Stimulated activated CD8-positive, alpha-beta memory T cell treated with anti-CD3 and anti-CD28 coated beads, Interleukin-7, amount 100 ng/mL, for 1 hour (primary cell): ENCODE results near the gene GSTT4.
"Not testable (repeated sequence)": the region's sequence is repeated elsewhere in the genome, so short reads cannot be mapped to it uniquely, and the experiment has no call there.

Experiments used
- DNase-seq, 2 donors: peaks; one replicate each; pipeline ENCODE4 v3.0.0-alpha.2; 2020; ENCODE audit warnings: low read depth in 2 of 2

The GSTT4 gene

DNA sequence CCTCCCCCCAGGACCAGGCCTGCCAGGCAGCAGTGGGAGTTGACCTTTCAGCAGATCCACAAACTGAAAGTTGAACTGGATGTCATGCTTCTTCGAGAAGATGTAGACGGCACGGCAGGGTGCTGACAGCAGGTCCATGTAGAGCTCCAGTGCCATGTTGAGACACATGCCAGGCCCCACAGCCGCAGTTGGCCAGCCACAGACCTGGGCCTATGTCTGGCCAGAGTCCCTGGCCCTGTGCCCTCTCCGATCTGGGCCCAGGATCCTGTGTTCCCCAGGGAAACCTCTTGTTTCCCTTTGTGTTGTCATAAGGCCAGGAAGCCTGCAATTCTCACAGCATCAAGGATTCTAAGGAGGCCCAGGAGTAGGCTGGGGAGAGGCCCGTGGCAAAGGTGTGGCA lies at the start of gene GSTT4:
Gene GSTT4 (minus strand): TSS at position 253 of the 400 bp plus-strand sequence. CDS start 97 bp downstream, at position 156.
- DNase-seq, result no peak

DNA sequence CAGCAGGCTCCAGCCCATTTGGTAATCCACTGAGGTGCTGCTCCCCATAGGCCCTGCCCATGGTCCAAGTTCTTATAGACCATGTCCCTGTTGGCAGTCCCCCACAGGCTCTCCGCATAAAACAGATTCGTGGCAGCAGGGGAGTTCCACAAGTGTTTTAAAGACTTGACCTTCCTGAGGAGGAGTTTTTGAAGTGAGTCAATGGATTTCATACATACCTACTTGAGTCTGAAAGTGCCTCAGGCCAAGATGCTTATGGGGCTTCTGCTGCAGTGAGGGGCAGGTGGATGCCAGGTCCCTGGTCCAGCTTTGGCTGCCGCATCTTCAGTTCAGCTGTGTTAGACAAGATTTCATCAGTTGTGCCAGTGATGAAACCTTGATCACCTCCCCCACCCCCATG lies 49.1 kb upstream of the GSTT4 start:
- no peak for DNase-seq

GRCh38 chr22:24053481-24054226 lies 48.4 kb upstream of the GSTT4 start:
- DNase-seq, result no peak

GRCh38 chr22:24051568-24051967 lies 46.3 kb upstream of the GSTT4 start:
- DNase-seq, result no peak

- DNase-seq, result no peak
Measured at GRCh38 chr22:24051028-24051427, 45.8 kb upstream of the GSTT4 start.

GRCh38 chr22:24049978-24050377 lies 44.7 kb upstream of the GSTT4 start:
- no peak for DNase-seq

- DNase-seq, result no peak
Measured at GRCh38 chr22:24049211-24049610, 44.0 kb upstream of the GSTT4 start.

DNA sequence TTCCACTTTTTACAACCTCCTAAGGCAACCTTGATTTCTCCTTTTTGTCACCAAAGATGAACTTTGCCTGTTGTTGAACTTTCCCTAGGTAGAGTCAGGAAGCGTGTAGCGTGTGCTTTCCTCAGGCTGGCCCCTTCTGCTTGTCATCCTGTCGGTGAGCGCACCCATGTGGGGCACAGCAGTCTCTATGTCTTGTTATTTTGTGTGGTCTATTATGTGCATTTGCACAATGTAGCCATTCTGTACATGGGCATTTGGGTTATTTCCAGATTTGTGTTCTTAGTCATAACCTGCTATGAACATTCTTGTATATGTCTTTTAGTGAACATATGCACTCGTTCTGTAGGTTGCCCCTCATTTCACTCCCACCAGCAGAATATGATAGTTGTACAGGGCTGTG lies 40.8 kb upstream of the GSTT4 start:
- no peak for DNase-seq

DNA sequence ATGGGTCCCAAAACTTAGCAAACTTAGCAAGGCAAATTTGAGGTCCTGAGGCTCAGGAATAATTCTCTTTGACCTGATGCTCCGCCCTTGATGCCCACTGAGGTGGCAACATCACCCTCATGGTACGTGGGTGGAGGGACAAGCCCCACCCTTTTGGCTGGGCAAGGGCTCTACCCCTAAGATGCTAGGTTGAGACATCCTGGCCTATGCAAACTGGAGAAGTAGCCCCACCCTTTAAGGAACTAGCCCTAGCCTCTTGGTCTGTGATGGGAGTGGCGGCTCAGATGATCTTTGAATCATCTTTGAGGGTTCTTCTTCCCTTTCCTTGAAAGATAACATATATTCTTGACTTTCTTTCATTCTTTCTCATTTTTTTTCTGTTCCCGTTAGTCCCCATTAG lies 38.7 kb upstream of the GSTT4 start:
- no peak for DNase-seq

DNA sequence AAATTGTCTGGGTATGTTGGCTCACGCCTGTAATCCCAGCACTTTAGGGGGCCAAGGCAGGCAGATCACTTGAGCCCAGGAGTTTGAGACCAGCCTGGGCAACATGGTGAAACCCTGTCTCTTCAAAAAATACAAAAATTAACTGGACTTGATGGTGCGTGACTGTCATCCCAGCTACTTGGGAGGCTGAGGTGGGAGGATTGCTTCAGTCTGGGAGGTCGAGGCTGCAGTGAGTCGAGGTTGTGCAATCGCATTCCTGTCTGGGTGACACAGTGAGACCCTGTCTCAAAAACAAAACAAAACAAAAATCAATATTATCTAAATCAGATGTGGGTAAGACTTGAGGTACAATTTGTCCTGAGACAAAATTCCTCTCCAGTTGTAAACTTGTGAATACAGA lies 38.2 kb upstream of the GSTT4 start:
- not testable (repeated sequence) for DNase-seq

DNA sequence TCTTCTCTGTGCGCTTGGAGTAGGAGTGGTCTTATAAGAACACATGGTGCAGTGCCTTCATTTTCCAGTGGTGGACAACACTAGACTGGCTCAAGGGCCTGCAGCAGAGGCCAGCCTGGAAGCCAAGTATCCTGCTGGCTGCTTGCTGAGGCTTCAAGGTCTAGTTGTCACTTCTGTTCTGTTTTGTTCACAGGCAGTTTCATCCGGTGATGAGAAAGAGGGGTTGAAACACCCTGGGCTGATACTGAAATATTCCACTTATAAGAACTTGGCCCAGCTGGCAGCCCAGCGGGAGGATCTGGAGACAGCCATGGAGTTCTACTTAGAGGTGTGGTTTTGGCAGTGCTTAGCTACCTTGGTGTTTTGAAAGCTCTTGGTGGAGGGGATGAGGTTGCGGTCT lies 35.7 kb upstream of the GSTT4 start:
- DNase-seq, result no peak

- DNase-seq, result no peak
Measured at GRCh38 chr22:24039046-24039445, 33.8 kb upstream of the GSTT4 start.

DNA sequence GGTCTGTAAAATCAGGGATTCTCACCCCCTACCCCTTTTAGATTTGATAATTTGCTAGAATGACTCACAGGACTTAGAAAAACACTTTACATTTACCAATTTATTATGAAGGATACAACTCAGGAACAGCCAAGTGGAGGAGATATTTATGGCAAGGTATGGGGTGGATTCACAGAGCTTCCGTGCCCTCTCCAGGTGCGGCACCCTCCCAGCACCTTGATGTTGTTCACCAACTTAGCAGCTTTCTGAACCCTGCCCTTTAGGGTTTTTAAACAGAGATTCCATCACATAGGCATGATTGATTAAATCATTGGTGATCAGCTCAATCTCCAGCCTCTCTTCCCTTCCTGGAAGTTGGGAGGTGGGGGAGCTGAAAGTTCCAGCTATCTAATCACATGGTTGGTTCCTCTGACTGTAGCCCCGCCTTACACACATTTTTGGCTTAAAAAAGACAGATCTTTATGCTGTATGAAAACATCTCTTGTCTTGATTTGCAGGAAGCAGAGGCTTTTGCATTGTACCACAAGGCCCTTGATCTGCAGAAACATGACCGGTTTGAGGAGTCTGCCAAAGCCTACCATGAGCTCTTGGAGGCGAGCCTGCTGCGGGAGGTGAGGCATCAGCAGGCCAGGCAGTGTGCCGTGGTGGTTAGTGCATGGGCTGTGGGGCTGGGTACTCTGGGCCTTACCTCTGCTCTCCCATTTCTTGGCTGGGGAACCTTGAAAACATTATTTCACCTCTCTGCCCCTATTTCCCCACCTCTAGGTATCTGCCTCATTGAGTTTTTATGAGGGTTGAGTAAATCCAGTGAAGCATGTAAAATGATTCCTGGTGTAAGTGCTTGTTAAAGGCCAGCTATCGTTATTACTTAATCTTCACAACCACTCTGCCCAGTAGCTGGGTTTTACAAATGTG lies 32.9 kb upstream of the GSTT4 start:
- no peak for DNase-seq

GRCh38 chr22:24035296-24035695 lies 30.0 kb upstream of the GSTT4 start:
- no peak for DNase-seq

DNA sequence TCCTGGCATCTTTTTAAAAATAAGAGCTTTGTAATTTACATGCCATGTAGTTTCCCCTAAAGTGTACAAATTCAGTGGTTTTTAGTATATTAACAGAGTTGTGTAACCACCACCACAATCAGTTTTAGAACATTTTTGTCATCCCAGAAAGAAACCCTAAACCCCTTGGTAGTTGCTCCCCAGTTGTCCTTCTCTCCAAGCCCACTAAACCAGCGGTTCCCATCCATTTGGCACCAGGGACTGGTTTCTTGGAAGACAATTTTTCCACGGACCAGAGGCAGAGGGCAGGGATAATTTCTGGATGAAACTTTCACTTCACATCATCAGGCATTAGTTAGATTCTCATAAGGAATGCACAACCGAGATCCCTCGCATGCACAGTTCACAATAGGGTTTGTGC lies 28.5 kb upstream of the GSTT4 start:
- no peak for DNase-seq

GRCh38 chr22:24030186-24030702 lies 25.0 kb upstream of the GSTT4 start:
- DNase-seq, result no peak

DNA sequence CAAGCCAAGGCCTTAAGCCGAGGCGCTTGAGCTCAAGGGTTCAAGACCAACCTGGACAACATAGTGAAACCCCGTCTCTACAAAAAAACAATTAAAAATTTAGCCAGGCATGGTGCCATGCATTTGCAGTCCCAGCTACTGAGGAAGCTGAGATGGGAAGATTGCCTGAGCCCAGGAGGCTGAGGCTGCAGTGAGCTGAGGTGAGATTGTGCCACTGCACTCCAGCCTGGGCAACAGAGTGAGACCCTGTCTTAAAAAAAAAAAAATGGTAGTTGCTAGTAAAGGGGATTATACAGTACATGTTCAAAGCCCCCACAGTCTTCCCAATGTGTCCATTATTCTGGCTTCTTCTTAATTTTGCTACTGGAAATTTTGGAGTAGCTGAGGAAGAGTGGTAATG lies 24.1 kb upstream of the GSTT4 start:
- no peak for DNase-seq

DNA sequence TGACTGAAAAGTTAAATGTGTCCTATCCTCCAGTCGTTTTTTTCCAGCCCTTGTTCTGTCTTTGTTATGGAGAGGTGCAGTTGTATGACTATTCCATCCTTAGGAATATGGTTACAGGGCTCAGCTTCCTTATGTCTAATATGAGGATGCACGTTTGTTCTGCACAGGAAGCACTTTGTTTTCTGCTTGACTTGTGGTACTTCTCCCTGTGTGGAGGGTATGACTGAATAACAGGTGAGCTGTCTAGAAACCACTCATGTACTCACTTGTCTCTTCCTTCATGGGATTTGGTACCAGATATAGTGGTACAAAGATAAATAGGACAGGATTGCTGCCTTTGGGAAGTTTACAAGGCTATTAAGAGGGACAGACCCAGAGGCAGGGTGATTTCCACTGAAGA lies 23.3 kb upstream of the GSTT4 start:
- no peak for DNase-seq

GRCh38 chr22:24027991-24028390 lies 22.7 kb upstream of the GSTT4 start:
- no peak for DNase-seq

GRCh38 chr22:24027389-24027975 lies 22.2 kb upstream of the GSTT4 start:
- DNase-seq, result no peak

DNA sequence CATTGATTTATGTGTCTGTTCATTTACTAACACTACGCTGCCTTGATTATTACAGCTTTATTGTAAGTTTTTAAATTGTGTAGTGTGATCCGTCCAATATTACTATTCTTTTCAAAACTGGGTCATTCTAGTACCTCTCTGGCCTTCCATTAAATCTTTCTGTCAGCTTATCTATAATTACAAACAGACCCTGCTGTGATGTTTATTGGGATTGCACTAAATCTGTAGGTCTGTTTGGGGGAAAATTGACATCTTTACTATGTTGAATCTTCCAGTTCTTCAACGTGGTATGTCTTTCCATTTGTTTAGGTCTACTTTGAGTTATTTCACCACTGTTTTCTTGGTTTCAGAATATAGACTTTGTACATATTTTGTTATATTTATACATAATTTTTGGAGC lies 21.5 kb upstream of the GSTT4 start:
- DNase-seq, result no peak

- DNase-seq, result no peak
Measured at GRCh38 chr22:24026056-24026455, 20.8 kb upstream of the GSTT4 start.
